Measurements from ENCODE around the gene EPHA4.

Gene EPHA4

DNA sequence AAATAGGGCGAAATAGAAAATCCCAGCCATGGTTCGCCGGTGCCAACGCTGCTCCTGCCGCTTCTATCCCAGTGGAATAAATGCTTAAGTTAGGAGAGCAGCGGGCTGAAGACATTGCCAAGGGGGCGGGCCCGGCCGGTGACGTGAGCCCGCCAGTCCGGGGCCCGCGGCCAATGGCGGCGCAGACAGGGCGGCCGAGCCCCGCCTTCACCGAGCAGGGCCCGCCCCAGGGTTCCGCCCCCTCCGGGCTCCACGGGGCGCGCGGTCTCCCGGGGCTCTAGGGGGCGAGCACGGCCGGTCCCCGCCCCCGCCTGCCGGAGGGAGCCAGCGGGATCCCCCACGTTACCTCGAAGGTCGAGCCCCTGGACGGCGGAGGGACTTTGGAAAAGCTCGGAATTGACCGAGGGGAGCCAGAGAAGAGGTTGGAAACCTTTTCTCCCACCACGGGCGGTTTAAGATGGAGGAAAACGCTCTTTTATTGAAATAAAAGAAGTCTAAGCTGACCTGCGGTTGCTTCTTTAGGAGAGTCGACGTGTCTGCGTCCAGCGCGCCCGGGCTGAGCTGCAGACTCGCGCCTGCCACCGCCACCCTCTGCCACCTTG, at the start of gene EPHA4:
TSS of gene EPHA4 (minus strand) at position 86 of the 602 bp plus-strand sequence. CDS start at position 30, 56 bp downstream.
- DNase-seq (ENCODE audit: low spot score): peak; percentile 96

DNA sequence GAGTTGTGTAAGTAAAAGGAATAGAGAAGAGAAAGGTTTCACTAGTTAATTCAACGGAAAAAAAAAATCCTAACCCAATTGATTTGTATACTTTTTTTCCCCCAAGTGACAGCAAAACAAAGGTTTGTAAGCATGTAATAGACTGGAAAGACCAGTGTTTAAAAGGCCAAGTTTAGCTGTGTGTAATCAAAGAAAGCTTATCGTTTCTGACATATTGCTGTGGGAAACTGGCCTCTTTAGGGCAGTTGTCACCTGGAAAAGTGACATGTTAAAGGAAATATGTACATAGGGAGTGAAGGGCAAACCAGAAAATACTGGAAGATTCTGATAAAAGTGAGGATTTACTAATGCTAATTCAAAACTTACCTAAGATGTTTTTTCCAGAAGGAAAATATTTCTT, 45.9 kb upstream of the EPHA4 start:
- DNase-seq (ENCODE audit: low spot score): no peak

DNA sequence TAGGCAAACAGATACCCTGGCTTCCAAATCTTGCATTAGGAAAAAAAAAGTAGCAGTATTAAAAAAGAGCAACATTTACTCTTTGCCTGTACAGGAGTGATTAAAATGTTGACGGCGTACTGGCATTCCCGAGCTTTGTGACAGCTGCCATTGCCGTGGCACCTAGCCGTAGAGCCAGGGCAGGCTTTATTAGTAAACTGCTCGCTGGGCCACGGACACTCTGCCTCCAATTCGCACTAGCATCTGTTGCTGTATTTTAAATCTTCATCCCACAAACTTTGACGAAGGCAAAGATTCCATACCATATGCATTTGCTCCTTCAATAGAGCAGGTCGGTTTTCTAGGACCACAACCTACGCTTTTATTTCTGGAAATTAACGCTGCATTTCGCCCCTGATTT, 44.5 kb upstream of the EPHA4 start:
- no peak for DNase-seq (ENCODE audit: low spot score)

DNA sequence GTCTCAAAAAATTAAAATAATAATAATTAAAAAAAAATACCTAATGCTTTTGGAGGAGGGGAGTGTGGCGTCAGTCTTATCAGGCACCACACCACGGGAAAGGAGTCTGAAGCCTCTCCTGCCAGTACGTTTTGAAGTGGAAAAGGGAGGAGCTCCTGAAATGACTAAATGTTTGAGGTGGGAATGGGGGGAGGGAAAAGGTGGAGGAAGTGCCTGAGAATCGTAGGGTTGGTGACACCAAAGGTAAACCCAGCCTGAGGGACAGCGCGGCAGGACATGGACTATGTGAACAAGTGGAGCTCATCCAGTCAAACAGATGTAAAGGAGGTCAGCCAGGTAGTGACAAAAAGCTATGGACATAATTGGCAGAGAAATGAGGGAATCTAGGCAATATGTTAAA, 42.2 kb upstream of the EPHA4 start:
- DNase-seq (ENCODE audit: low spot score): no peak

DNA sequence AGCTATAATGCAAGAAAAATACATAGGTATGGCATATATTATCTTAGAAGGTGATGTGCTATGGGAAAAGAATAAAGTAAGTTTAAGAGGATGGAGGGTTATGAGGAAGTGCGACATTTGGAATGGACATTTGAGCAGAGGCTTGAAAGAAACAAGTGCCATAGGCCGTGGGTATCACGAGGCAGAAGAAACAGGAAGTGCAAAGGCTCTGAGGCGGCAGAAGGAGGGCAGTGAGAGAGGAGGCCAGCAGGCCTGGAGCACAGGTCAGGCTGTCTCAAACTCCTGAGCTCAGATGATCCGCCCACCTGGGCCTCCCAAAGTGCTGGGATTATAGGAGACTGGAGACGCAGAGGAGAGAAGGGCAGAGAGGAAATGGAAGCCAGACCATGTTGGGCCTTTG, 40.7 kb upstream of the EPHA4 start:
- DNase-seq (ENCODE audit: low spot score): no peak

DNA sequence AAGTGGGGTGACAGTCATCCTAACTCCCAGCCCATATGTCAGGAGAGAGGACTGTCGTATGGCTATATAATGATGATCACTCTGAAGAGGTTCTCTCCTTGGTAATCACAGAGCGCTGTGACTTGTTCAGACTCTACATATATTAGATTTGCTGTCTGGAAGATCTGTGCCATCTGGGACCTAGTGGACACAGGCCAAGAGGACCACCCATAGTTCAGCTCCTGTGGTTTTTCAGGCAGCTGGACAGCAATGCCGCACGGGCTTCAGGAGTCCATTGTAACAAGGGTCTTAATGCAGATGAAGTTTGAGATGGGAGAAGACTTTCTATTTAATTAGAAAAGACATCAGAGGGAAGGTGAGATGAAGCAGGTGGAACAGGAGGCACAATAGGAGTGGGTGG, 40.1 kb upstream of the EPHA4 start:
- no peak for DNase-seq (ENCODE audit: low spot score)

DNA sequence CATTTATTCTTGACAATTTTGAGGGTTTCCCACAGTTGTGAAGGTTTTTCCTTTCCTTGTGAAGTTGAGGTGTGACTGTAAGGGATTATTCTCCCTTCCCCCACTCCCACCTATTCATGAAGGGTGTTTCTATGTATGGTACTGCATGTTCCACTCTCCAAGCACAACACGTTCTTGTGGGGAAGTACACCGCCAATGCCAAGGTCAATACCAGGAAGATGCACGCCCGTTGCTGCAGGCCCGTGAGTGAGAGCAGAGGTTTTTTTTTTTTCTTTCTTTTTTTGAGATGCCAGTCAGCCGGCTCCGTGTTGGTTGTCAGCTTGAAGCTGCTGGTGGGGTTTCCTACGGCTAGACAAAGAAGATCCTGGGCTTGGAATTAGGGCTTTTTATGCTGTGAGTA, 38.6 kb upstream of the EPHA4 start:
- DNase-seq (ENCODE audit: low spot score): no peak

DNA sequence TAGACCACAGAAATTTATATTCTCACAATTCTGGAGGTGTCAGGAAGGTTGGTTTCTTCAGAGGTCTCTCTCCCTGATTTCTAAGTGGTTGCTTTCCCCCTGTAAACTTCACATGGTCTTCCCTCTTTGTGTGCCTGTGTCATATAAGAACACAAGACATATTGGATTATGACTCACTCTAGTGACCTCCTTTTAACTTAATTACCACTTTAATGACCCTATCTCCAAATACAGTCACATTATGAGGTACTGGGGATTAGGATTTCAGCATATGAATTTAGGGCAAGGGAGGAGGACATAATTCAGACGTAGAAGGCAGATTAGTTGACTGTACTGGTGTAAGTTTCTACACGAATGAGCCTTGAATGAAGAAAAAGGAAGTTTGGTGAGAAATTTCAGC, 38.2 kb upstream of the EPHA4 start:
- no peak for DNase-seq (ENCODE audit: low spot score)

DNA sequence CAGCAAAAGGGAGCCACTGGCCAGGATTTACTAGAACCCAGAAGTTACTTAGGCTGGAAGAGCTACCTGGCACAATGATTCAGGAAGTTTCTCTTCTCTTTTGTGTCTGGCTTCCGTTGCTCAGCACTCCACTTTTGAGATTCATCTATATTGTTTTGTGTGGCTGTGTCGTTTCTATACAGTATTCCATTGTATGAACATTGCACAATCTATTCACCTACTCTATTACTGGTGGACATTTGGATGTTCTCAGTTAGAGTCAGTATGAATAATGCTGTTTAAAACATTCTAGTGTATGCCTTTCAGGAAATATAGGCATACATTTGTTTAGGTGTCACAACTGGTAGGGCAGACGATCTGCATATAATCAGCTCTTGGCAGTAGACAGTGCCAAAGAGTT, 36.3 kb upstream of the EPHA4 start:
- DNase-seq (ENCODE audit: low spot score): no peak

DNA sequence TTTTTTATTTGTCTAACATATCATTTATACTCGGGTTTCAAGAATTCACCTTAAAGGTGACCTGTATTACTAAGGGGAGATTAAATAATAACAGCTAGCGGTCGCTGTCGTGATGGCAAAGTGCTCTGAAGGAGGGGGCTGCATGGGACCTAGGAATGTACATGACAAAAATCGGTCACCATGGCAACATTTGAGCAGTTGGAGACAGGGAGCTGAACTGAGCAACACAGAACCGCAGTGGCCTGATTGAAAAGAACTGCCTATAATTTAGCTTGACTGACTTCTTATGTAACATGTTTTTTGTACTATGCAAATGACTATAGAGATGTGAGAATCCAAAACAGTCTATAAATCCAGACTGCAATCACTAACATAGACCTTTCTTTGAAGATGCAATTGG, 34.3 kb upstream of the EPHA4 start:
- no peak for DNase-seq (ENCODE audit: low spot score)

DNA sequence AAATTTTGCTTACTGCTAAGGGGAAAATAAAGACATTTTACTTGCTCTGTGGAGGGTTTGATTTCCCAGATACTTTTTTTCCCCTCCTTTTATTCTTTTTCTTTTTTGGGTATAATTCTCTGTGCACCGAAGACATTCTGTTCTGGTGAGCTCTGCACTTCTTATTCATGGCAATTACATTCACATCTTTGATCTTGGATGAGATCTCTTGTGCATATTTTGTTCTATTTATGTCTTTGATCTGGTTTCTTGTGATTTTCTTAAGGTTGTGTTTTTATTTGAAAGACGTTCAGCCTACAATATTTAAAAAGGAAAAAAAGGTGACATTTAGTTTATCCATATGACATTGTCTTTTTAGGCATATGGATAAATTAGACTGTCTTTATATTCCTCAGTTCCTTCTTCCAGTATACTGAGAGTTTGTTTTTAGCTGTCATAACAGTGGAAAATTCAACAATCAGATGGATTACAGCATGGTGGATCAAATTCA, 33.7 kb upstream of the EPHA4 start:
- DNase-seq (ENCODE audit: low spot score): no peak

DNA sequence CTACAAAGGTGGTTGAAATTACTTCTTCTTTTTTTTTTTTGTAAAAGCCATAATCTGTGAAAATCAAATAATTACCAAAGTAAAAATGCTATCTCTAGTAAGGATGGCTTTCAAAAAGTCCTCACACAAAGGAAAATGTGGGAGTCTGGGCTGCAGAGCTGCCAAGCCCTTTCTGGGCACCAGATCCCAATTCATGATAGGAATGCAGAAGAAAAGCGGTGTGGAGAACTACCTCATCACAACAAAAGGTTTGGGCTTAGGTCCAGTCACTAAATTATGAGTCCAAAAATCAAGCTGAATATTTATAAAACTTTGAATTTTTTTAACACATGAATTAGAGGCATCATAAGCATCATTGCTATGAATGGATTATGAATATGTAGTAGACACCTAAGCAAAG, 30.8 kb upstream of the EPHA4 start:
- no peak for DNase-seq (ENCODE audit: low spot score)

DNA sequence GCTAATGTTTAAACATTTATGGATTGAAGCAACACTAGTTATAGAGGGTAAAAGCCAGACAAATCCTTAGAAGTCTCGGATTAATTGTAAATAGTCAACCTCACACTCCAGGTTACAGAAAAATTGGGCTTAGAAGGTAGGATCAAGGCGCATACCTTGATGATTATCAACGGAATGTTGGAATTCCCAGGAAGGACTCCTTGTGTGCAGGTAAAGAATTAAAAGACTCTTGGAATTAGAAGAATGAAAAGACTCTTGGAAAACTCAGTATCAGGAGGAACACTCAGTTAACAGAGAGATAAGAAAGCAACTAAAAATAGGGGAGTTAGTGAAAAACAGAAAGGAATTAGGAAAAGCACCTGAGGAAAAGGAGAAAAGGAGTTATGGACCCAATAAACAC, 29.3 kb upstream of the EPHA4 start:
- DNase-seq (ENCODE audit: low spot score): no peak

DNA sequence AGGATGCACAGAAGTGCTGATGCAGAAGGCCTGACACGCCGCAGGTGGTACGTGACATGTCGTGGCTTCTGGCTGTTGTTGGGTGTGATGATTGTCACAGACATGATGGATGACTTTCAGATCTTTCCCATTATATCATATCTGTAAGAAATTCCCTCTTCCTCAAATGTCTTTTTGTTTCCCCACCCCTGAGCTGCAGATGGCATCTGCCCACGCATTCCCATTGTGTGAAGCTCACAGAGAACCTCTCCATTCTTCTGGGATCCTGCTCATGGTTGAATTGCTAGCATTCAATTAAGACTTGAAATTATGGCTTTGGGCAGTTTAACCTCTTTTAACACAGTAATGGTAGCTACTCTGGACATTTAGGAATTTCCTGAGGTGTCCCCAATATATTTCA, 28.3 kb upstream of the EPHA4 start:
- DNase-seq (ENCODE audit: low spot score): no peak

DNA sequence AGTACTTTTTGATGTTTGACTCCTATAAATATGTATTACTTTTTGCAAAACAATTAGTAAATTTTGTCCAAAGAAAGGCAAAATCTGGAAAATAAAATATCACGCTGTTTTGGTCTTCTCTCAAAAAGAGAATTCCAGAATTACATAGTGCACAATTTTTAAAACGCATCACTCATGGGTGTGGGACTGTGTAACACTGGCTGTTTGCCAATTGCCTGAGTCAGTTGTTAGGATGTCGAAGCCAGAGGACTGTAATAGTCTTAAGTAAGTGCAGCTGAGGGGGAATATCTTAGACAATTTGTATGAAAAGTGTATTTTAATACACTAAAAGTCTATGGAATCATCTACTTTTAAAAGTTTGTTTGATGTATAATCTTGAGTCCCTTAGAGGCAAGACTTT, 24.1 kb upstream of the EPHA4 start:
- DNase-seq (ENCODE audit: low spot score): peak; percentile 38

DNA sequence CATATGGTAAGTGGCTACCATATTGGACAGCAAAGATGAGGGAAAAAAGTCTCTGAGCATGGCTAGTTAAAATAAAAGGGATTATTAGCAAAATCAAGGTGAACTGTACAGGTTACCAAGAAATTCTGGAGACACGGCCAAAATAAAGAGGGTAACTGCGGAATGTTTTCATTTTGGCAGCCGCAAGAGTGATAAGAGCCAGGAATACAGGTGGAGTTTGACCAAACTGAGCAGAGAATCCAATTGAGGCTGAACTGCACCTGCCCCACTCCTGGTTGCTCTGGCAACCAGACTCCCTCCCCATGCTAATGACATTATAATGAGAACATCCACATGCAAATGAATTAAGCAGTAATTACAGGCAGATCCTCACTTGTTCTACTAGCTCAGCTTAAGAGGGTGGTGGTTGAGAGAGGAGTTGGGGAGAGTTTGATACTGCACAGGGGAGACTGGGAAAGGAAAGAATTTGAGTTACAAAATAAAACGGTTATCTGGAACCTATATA, 18.8 kb upstream of the EPHA4 start:
- DNase-seq (ENCODE audit: low spot score): no peak

DNA sequence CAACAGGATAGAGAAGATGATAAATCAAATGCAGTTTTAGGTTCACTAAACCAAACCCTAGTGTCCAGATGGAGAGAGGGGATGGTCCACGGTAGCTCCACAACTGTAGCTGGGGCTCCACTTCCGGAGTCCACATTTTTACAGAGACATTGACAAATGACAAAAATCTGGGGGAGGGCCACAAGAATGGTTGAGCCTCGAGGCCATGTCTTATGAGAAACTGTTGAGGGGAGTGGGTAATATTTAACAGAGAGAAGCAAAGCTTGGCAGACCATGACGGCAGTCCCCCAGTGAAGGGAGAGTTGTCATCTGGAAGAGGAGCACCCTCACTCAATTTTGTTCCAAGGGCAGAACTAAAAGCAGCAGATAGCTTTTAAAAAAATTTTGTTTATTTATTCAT, 17.6 kb upstream of the EPHA4 start:
- DNase-seq (ENCODE audit: low spot score): no peak

DNA sequence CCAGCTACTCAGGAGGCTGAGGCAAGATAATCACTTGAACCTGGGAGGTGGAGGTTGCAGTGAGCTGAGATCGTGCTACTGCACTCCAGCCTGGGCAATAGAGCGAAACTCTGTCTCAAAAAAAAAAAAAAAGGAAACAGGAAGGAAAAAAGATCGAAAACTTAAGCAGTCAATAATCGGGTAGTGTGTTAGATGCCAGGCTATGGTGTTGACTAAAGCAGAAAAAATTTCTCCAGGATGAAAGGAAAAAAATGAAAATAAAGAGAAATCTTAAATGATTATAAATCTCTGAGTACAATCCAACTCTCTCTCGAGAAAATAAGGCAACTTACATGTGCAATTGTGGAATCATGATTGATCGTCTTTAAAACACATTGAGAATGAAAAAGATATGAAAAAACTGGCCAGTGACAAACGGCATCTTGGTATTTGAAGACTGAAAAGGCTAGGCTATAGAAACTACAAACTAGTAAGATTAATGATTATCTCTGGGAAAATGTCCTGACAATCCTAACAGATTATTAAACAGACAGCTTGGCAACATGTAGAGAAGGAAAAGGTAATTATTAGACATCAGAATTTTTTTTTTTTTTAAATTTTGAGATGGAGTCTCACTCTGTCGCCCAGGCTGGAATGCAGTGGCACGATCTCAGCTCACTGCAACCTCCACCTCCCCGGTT, 16.3 kb upstream of the EPHA4 start:
- no peak for DNase-seq (ENCODE audit: low spot score)

DNA sequence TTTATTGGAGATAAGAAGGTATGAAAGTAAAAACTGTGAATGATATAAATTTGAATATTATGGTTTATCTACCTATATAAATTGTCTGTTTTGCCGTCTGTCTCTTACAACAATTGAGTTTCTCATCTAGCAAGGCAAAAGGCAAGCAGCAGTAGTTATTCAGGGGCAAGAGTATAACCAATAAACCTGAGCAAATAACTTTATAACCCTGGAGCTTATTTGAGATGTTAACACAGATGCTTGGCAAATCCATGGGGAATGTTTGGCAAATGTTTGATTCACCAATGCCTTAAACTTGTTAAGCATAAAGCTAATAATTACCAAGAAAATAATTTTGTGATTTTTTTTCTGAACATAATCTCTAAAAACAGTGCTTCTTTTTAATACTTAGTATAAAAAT, 9.9 kb upstream of the EPHA4 start:
- DNase-seq (ENCODE audit: low spot score): no peak

DNA sequence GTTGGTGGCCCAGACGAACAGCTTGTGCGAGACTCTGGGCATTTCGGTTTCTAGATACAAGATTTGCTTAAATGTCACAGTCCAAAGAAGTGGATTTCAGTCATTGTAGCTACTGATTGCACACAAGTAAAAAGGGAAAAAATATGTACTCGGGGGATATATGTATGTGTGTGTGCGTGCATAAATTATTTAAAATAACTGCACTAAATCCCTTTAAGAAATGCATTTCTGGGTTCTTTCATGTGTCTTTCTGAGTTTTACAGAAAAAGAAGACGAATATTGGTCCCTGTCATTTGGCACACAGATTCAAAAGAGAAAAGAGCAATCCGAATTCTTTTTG, 2.1 kb upstream of the EPHA4 start:
- no peak for DNase-seq (ENCODE audit: low spot score)

DNA sequence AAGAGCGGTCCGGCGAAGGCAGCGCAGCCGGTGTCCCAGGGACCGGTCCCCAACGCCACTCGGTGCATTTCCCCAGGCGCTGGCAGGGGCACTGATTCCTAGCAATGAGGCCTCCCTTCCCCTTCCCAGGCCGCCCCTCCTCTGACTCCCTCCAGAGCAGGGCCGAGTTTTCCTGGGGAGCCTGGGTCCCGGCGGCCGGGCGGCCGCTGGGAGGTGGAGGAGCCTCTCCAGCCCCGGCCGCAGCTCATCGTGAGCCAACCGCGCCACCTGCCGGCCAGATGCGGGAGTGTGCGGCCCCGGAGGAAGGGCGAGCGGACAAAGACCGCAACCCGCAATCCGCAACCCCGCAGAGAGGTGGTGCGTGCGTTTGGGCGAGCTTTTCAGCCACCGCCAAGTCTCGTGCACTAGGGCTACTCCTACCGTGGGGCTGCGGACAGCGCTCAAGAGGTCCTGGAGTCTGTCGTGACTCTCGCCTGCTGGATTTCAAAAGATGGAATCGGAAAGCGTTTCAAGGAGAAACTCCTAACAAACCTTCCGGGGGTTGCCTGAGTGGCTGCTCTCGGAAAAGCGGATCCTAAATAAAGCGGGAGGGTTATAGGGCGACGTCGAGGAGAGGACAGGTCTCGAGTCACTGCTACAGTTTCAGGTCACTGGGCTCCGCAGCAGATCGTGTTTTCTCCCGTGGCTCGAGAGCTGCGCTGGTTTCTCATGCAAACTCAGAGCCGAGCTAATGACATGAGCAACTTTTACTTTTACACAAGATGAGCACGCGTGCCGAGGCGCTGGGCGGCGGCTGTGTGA, 1.5 kb upstream of the EPHA4 start:
- peak; percentile 91 for DNase-seq (ENCODE audit: low spot score)

DNA sequence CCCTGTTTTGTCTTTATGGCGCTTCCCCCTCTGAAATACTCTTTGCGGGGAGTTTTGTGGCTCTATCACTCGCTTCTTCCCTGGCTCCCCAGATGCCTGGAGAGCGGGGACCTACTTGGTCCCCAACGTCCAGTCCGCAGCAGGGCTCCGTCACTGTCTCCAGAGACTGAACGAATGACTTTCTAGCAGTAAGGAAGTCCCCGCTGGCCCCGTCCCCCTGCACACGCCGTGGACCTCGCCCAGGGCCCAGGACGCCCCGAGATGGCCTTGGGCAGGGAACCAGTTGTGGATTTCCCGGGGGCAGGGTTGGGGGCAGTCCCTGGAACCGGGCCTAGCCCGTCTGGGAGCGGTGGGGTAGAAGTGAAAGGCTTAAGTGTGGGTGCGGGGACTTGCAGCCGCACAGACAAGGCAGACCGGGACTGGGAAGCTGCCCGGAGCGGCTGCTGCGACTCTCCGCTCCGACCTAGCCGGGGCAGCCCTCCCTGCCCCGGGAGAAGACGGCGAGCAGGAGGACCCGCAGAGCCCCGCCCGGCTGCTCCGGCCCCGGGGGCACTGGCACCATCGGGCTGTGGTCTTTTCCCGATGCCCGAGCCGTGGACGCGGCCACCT, 821 bp upstream of the EPHA4 start:
- peak; percentile 55 for DNase-seq (ENCODE audit: low spot score)

Measured in AG08396 (cell line).